Measurements from ENCODE around the gene CAT.

The CAT gene

DNA sequence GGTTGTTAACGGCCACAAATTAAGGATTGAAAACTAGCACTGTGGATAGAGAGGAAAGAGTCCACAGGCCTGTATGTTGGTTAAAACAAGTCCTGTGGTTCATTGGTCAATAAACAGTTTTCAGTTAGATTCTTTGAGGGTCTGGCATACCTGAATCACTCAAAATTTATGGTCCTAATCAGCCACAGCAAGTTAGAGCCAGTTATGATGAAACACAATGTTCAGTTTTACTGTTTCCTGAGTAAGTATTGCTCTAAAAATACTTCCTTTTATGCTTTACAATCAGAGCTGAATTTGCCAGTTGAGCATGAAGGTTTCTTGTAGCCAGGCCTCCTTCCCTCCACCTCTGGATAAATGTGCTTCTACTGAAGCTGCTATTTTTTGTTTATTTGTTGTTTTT, 12.9 kb upstream of the CAT start:
- no peak for DNase-seq

DNA sequence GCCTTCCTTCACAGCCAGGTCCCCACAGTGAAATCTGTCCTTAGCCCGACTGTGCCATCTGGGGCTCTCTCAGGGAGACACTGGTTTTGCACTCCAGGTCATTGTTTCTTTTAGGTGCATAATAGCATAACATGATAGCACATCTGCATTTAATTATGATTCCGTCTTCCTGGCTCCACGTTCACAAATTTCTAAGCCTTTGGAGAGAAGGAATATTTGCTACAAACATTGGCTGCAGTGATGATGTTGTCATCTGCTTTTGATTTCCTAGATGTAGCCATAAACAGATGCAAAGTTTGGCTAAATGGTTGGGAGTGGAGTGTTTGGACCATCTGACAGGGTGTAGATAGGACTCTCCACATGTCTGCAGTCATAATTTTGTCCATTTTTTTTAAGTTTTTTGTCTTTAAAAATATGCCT, 12.0 kb upstream of the CAT start:
- no peak for DNase-seq

DNA sequence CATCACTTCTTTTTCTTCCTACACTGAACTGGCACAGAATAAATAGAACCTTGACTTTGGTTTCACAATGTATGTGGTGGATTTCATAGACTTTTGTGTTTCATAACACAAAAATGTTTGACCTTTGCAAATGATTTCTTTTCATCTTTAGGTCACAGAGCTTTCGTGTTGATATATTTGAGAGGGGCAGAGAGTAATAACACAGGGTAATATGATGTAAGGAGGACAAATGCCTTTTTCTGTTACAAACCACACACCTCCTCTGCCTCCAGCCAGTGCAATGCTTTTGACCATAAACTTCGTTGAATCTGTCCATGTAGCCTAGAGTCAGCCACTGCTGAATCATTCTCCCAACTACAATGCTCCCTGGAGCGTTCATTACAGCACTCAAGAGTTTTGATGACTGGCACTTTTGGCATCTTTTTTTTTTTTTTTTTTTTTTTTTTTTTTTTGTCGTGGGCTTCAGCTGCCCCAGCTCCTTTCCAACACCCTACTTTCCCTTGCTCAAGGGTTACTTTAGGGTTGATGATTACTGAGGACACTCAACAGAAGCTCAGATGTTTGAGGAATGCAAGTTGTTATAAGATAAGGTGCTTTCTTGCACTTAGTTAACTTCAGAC, 11.4 kb upstream of the CAT start:
- no peak for DNase-seq

DNA sequence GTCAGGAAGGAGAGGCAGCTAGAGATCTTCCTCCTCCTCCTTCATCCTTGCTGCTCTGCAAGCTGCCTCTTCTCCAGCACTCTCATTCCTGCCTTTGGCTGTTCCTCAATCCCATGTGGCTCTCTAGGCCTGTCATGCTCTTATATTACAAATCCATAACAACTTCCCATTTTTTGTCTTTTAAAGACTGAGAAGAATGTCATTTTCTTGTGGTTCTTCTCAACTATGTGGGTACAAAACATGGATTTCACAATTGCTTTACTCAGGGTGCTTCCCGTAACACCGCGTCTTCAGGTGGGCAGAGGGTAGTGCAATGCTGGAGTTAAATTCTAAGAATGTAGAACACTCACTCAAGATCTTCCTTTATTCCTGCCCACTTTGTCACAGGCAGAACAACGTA, 6.8 kb upstream of the CAT start:
- no peak for DNase-seq

DNA sequence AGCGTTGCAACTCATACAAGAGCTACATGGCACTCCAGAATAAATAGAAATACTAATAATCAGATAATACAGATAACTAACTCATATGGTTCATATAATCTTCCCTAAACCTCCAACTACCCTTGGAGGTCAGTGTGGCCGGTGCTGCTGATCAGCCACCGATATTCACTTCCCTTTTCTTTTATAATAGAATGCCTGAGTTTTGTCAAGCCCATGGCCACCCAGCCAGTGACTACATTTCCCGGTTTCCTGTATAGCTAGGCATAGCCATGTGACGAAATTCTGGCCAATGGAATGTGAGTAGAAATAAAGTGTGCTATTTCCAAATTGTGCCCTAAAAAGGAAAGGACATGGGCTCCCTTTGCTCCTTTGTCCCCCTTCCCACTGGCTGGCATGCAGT, 5.9 kb upstream of the CAT start:
- DNase-seq: no peak

DNA sequence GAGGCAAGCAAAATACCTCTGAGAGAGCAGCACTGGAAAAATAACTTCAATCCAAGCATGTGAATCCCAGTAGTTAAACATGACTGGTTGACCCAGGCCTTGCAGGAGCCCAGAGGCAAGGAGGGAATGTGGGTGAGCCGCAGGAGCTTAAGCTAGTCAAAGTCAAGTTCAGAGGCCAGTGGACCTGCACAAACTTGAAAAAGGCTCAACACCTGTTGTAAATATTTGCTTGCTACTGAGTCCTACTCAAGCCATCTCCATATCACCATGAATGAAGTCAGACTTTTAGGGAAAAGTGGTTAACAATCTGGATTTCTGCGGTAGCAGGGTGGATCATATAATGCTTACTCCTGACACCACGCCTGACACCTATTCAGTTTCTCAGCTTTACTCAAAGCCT, 4.8 kb upstream of the CAT start:
- no peak for DNase-seq

DNA sequence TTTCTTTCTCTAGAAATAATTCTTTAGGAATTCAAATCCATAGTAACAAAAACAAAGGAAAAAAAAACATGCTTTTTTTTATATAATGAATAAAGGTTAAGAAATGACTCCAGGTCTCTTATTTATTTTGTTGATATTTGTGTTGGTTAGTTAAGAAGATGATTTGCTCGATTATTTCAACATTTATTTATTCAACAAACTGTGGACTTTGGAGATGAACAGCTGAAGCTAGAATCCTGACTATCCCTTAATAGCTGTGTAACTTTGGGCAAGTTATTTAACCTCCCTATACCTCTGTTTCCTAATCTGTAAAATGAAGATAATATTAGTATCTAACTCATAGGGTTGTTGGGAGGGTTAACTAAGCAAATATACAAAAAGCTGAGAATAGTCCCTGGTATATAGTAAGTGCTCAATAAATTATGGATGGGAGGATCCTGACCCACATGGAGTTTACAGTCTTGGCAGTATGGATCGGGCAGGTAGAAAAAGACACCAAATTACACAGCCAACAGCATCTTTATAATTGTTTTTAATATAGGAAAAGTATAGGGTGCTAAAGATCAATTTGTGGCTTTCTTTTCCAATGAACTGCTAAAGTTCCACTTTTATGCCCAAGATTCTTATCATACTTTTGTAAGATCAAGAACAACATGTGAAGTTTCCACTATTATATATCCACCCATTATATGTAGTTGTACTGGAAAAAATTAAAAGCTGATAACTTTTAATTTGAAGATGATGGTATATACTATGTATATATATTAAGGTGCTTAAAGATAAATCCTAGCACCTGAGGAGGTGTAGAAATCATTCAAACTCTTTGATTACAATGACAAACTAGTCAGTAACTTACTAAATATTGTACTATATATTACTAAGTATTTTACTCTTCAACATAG, 1.3 kb upstream of the CAT start:
- DNase-seq: no peak

DNA sequence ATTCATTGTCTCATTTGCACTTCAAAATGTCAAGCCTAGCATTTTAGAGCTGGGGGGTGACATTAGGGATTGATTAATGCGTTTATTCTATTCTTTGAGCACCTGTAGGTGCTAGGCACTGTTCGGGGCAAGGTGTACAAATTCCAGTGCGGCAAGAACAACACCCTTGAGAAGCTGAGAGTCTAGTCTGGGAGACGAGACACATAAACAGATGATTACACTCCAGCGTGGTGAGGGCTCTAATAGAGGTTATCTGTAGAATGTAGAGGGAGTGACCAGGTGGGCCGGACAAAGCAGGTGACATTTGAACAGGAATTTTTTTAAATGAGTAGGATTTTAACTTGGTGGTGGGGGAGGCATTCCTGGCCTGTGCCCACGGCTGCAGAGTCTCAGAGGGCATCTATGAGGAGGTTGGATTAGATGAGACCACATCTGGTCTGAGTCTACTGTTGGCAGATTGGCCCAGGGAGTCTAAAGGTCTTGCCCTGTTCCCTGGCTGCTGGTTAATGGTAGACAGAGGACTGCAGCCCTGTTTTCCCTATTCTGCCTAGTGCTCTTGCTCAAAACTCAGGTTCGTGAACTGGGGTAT, 970 bp downstream of the CAT start:
- DNase-seq: no peak

DNA sequence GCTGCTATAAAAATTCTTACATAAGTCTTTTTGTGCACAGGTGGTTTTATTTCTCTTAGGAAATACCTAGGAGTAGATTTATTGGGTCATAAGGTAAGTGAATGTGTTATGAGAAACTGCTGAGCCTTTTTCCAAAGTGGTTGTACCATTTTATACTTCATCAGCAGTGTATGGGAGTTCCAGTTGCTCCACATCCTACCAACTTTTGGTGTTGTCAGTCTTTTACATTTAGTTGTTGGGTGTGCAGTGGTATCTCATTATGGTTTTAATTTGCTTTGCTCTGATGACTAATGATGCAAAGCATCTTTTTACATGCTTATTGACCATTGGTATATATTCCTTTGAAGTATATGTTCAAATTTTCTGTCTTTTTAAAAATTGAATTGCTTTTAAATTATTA, 3.1 kb downstream of the CAT start:
- DNase-seq: no peak

DNA sequence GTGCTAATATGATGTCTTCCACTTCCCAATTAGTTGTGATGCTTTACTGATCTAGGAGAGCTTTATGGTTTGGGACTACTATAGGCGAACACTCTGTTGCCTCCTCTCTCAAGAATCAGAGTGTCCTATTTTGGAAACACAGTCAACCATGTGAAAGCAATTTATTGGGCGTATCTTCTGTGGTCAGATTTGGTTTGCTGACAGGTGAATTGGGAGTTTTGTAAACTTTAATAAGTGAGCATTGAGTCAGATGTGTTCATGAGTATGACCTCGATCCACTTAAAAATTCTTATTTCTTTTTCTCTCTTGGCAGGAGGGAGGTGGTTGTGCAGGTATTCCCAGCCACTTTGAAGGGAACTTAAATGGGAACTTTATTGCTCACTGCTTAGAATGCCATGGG, 4.4 kb downstream of the CAT start:
- DNase-seq: no peak

DNA sequence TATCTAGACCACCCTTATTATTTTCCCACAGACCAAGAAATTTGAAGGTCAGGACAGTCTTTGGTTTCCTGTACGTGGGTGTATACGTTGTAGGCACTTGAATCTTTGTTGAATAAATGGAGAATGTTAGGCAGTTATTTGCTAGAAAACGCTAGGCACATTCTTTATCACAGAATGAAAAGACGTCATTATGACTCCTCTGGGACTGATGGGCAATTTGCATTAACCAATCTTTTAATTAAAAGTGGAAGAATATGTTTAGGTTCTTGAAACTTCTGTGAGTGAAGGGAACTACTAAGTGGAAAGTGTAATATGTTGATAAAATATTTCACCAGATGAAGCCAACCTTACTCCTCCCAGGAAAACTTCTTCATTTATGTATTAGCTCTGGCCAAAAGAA, 5.7 kb downstream of the CAT start:
- DNase-seq: no peak

DNA sequence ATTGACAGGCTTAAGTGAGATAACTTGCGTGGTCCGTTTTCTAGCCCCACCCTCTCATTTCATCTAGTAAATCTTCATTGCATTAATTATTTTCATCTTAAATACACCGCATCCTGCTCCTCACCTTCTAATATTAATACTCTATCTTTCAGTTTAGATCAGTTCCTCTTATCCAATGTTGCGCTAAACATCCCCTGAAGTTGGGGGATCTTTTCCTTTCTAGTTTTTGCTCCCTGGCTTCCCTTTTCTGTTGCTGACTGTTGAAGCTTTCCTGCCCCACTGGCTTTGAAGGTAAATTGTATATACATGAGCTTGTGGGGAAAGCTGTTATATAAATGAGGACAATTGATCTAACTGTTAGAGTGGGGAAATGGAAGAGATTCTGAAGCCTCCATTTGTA, 7.2 kb downstream of the CAT start:
- no peak for DNase-seq

DNA sequence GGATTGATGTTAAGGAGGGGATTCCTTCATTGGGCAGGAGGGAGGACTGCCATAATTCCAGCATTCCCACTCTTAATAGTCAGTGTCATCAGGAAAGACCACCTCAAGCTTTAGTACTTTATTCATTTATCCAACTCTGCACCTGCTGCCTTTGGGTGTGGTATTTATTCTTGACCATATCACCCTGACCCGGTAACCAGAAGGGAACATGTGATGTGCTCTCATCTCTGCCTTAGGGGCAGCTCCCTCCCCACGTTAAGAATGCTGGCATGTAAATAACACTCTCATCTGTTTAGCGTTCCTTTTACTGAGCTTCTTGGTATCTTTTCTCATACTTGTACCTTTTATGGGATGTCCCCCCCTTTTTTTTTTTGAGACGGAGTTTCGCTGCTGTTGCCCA, 7.7 kb downstream of the CAT start:
- no peak for DNase-seq

DNA sequence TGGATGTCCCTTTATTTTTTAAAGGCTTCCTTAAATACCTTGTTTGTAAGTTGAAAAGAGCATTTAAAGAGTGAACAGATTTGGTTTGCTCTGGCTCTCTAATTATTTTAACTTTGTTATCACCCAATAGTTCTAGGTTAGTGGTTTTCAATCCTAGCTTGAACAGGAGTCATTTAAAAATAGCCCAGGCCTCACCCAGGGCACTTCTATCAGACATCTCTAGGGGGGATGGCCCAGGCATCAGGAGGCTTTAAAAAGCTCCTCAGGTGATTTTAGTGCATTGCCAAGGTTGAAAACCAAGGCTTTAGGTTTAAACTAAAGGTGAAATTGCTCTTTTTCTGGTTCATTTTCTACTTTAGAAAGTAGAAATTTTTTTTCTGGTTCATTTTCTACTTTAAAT, 8.3 kb downstream of the CAT start:
- DNase-seq: no peak

DNA sequence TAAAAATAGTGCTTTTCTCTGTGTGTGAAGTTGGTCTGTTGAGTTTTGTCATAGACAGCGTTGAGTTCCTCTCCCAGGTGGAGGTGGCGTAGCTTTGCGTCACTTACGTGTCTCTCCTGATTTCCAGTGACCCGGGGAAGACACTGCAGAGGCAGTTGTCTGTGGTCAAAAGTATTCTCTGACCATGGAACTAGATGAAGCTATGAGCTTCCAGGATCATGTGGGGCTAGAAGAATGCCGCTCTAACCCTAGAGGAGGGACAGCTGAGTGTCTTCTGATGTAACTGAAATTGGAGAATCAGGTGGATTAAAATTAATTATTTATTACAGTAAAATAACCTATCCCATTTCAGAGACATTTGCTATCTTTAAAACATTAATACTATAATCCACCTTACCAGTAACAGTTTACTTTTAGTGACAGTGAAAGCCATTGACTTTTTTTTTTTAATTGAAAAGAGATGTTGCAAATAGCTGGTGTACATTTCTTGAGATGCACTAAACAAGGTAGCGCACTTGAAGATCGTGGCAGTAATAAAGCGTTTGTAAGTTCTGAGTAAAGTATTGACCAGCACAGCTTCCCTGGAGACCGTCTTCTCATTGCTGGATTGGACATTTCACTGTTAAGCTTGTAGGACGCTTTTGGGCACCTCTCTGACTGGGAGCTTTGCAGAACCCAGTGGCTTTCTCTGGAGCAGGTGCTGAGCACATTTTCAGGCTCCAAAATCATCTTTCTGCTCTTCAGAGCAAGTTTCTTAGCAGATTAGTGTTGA, 9.7 kb downstream of the CAT start:
- no peak for DNase-seq

DNA sequence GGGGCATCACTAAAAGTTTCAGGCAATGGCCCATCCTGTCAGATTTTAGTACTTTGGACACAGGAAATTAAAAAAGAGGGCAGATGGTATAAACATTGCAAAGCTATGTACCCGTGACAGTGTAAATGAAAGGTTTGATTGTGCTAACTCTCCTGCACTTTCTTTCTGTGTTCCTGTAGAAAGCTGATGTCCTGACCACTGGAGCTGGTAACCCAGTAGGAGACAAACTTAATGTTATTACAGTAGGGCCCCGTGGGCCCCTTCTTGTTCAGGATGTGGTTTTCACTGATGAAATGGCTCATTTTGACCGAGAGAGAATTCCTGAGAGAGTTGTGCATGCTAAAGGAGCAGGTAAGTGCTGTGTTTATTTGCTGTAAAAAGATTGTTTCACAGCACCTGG, 10.3 kb downstream of the CAT start:
- DNase-seq: no peak

DNA sequence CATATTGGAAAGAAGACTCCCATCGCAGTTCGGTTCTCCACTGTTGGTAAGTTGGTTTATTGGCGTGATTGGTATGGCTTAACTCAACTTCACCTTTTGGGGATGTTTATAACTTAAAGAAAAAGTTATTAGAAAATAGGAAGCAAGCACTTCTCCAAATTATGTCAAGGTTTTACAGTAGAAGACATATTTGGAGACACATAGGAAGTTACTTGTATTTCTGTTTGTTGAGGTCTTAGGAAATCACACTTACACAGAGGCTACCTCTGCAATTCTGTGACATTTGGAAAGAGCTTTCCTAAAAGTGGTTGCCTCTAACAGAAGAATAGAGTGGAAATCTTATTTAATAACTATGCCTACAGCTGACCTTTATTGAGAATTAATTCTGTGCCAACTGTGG, 12.3 kb downstream of the CAT start:
- no peak for DNase-seq

DNA sequence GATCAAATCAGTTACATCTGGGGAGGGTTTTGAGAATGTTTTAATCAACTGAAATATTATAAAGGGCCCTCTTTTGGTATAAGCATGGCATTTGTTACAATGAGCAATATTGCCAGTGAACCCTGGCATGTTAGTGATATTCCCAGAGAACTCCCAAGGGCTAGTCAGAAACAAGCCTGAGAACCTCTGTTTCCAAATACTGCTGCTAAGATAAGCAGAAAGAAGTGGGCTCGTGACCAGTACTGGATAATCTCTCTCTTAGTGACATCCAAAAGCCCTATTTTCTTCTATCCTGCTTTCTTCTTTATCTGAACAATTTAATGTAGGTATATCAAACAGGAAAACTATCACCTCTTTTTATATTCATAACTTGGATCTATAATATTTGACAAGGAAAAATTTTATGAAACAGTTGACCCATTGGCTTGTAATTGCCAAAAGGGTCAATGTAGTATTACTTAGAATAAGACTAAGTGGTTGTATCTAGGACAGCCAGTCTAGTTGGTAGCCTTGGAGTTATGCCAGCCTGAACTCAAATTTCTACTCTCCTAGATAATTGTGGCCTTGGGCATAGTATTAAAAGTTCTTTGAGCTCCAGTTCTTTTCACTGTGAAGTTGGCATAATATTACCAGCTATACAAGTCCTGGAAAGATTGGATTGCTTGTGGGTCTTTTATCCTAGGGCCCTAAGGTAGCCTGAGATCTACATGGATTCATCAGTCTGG, 15.7 kb downstream of the CAT start:
- no peak for DNase-seq

DNA sequence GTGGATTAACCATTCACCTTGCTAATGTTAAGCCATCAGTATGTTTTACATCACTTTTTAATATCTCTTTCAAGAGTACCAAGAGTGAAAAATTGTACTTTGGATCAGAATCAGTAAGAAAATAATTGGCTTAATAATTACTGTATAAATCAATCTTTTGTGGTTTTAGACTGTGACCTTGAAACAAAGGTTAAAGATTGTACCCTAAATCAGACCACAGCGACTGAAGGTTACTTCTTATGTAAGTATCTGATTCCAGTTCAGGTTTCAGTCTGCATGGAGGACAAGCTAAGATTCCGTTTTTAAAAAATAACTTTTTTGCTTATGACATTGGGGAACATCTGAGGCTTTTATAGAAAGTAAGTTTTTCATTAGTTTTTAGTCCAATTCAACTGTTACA, 18.9 kb downstream of the CAT start:
- DNase-seq: no peak

DNA sequence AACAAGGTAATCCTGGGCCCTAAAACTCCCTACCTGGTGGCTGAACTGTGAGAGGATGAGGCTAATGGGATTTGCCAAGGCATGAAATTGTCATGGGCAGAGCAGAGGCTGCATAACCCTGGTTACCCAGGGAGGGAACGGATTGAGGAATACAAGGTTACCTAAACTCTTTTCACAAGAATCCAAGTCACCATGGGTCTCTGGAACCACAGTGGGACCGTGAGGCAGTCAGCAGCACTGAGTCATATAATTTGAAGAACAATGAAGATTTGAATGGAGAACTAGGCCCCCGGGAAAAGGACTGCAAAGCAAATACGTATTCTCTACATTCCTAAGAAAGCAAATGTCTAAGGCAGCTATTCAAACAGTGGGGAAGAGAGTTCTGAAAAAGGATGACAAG, 19.8 kb downstream of the CAT start:
- DNase-seq: no peak

DNA sequence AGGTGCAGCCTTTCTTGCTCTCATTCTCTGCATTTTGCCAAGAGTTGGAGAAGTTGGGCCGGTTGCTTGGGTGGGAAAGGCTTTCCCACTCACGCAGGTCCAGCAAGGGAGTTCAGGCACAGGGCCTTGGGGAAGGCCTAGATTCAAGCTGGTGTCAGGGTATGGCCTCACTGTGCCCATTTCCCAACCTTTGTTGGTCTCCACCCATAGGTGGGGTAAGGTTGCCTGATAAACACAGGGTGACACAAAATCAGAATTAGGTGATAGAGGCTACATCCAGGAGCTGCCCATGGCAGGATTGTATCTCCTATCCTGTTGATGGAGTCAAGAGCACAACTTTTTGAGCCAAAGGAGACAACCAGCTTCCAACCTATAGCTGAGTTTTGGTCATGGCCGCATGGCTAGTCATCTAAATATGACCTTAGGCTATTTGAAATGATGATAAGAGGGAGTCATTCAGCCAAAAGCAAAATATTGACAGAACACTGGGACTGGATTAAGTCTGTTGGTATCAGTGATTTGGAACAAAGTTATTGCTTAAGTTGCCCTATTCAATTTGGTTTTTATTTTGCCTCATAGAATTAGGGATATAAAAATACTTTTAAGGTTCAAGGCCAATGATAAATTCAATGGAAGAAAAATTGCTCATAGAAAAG, 20.9 kb downstream of the CAT start:
- DNase-seq: no peak

DNA sequence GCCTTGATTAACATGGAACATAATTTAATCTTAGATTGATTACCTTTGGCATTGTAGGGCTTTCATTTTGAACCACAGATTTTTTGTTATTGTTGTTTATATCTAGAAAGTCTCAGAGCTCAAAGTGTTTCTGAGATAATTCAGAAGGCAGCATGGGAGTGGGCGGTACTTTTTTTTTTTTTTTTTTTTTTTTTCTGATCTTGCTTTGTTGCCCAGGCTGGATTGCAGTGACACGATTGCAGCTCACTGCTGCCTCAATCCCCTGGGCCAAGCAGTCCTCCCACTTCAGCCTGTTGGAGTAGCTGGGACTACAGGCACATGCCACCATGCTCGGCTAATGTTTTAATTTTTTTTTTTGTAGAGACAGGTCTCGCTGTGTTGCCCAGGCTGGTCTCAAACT, 21.5 kb downstream of the CAT start:
- DNase-seq: no peak
